HG02678 (cell line): ENCODE data around the gene ANKRD52.
"Not testable (repeated sequence)": the region's sequence is repeated elsewhere in the genome, so short reads cannot be mapped to it uniquely, and the experiment has no call there.

ENCODE experiments used
- ATAC-seq: cut with Tn5 transposase; IDR thresholded peaks from one replicate; pipeline ENCODE4 v1.9.1; 2021; ENCODE audit warnings: mild to moderate bottlenecking, moderate library complexity; ENCODE audit not compliant: unreplicated experiment

ANKRD52 gene

DNA sequence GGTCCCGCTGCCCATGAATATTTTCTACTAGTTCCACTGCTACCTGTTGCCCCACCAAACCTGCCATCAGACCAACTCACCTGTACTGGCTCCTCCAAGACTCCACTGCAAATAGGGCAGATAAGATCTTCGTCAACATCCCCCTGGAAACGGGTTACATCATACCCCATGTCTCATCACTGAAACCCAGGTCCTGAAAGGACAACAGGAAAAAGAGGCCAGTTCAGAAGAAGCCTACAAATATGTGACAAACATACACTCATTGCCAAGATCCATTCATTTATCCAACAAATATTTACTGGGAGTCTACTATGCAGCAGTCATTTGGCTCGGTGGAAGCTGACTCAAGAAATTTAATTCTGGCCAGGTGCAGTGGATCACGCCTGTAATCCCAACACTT, 44.3 kb downstream of the ANKRD52 start:
- no peak for ATAC-seq

DNA sequence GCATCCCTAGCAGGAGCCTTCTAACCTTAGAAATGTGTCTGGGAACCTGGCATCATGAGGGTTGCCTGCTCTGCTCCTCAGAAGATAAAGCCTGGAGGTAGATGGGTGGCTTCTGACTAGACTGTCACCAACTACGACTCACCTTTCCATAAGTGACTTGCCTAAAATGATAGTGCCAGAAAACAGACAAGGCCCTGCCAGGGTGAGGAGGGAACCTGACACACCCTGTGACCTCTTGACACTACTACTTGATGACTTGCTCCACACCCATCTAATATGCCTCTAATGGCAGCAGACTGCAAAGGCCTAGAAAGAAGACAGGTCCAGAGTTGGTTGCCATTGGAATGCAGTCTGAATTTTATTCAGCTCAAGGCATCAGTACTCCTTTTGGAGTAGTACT, 45.8 kb downstream of the ANKRD52 start:
- no peak for ATAC-seq

DNA sequence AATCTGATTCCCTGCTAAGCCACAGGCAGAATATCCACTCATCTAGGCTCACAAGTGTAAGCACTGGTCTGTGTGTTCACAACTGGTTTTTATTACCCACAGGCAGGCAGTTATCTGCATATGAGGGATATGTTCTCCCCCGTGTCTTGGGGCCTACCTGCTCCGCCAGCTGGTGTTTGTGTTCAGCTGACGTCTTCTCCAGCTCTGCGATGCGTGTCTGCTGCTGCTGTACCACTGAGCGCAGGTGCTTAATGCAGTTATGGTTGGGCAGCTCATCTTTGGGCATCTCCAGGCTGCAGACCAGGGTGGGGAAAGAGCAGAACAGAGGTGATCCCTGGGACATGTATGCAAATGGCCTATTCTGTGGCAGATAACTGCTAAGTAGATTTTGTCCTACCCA, 50.2 kb downstream of the ANKRD52 start:
- ATAC-seq = no peak

DNA sequence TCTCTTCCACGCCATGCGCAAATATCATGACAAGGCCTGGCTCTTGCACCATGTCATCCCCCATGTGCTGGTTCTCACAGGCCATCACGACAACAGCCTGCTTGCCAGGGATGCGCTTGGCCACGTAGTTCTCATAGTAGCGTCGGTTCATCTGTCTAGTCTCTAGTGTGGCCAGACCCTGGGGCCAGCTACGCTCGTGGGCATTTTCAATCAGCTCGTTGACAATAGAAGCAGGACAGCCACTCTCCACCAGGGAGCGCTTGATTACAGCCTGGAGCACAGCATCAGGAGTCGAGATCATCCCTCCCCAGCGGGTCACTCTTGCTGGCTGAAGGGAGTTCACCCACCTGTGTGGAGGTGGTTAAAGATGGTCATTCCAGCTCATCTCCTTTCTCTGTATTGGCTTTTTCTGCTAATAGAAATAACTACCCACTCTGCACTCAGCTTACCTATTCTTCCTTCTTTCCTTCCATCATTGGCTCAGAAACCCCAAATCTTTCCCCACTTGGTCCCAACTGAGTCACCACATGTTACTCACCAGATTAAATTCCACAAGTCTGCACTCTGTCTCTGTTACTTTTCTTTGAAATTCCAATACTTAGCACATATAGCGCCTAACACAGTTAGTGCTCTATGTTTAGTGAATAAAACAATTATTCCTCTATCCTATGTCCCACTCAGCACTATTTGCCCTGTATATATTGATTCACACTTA, 51.6 kb downstream of the ANKRD52 start:
- no peak for ATAC-seq

DNA sequence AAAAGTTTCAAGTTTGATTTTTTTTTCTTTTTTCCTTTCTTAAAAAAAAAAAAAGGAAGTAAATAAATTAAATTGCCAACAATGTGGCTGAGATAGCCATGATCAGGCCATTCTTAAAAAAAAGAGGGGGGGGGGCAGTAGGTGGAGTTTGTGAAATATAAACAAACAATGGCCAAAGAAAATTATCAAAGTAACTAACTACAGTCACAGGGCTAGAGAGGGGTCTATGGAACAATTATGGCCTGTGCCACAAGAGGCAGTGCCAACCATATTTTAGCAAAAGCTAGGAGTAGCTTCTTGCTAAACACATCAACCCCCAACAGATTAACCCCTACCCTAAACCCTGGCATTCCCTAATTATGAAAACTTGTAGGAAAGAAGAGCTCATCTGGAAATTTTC, 52.7 kb downstream of the ANKRD52 start:
- ATAC-seq = no peak

DNA sequence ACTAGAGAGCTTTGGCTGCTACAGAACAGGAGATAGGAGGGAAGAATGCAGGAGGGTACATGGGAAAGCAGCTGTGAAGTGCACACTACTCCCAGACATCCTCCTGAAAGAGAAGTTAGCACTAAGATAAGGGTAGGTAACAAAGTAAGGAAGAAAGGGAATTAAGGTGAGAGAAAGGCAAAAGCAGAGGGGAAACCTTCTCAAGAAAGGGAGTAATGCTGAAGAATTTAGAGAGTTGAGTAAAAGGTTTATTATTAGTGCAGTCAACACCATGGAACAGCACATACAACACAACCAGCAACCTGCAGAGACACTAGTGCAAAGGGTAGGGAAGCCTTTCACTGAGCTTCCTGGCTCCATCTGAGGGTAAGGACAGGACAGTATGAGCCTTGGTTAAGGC, 53.9 kb downstream of the ANKRD52 start:
- ATAC-seq = no peak

DNA sequence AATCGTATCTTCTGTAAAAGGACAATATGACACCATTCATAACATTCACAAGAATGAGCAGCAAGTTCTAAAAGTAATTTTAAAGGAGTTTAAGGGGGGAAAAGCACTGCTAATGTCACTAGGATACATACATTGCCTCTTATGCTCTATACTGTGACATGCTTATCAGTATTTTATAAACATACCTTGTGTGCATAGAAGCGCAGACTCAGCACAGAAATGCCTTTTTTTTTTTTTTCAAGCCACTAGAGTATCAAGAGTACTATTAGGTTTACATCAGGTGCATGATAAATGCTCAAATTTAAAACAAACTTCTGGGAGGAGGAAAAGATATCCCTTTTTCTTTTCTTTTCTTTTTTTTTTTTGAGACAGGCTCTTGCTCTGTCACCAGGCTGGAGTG, 55.3 kb downstream of the ANKRD52 start:
- ATAC-seq = no peak

DNA sequence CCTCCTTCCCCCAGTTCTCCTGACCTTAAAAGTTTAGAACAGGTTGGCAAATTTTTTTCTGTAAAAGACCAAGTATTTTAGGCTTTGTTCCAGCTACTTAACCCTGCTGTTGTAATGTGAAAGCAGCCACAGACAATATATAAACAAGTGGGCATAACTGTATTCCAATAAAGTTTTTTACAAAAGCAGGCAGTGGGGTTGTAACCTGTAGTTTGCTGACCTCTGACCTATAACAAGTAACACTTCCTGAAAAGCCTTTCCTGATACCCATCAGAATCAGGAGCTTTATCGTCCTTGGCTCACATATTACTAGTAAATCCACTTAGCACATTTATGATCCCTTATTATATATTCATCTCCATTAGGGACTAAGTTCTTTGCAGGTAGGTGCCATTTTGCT, 55.8 kb downstream of the ANKRD52 start:
- ATAC-seq = no peak

DNA sequence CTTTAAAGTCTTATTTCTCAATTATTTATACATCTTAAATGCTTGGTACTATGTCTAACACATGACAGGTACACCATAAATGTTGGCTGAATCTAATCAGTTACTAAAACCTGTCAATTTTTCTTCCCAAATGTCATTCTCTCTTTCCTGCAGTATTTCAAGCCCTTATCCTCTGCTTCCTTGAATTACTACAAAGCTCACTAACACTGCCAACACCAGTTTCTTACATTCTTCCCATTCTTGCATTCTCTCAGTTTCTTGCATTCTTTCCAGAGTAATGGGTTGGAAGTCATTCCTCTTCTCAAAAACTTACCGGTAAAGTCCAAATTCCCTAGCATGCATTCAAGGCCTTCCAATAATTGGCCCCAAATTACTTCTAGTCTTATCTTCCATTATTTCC, 59.3 kb downstream of the ANKRD52 start:
- ATAC-seq = no peak

DNA sequence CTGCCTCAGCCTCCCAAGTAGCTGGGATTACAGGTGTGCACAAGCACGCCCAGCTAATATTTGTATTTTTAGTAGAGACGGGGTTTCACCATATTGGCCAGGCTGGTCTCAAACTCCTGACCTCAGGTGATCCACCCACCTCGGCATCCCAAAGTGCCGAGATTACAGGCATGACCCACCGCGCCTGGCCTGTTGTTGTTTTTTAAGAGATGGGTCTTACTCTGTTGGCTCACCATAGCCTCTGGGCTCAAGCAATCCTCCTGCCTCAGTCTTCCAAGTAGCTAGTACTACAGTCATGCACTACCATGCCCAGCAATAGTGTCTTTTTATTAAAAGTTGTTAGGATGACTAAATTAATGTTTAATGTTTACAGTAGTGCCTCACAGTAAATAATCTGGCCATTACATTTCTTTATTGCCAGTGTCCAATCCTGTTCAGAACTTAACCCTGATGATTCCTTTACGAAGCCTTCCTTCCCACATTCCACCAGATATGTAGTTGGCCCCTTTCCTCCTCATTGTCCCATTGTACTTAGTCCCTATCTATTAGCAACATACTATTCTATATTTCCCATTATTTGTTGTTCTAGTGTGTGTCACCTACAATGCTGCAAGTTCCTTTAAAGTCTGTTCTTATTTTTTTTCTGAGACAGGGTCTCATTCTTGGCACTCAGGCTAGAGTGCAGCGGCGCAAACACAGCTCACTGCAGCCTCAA, 60.1 kb downstream of the ANKRD52 start:
- ATAC-seq = no peak

DNA sequence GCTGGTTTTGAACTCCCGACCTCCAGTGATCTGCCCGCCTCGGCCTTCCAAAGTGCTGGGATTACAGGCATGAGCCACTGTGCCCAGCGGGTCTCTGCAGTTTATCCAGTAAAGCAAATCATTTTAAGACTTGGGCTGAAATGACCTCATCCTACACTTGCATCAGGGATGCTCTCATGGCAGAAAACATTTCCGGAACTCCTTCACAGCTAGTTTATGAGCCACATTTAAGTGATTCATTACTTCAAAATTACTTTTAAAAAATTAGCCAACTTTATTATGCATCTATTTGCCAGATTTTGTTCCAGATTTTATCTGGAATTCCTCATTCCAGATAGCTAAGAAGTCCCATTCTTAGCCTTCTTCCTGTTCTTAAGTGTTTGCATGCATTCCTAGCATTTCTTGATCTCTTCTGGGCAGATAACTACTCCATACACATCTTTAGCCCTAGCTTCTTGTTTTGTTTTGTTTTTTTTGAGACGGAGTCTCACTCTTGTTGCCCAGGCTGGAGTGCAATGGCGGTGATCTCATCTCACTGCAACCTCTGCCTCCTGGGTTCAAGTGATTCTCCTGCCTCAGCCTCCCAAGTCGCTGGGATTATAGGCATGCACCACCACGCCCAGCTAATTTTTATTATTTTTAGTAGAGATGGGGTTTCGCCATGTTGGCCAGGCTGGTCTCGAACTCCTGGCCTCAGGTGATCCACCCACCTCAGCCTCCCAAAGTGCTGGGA, 61.2 kb downstream of the ANKRD52 start:
- ATAC-seq = not testable (repeated sequence)

DNA sequence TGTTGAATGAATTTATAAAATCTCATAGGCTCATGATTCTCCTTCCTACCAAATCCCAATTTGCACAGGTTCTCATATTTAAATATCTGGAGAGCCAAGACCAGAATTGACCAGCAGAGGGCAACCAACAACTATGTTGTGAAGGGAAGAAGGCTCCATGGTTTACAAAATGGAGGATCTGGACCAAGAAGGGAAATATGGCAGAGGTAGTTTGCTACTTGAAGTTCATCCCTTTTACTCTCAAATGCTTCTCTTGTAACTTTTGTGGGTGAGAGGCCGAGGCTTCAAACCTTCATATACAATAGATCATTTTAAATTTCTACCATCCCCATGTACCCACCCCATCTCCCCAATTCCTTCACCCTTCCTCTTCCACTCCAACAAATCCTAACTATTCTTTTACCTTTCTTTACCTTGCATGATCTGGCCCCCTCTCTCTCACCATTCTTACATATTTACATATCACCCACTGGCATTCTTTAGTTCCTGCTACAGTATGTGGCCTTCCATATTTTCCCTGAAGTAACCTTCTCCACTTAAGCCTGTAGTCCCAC, 65.1 kb downstream of the ANKRD52 start:
- peak; percentile 30 for ATAC-seq

DNA sequence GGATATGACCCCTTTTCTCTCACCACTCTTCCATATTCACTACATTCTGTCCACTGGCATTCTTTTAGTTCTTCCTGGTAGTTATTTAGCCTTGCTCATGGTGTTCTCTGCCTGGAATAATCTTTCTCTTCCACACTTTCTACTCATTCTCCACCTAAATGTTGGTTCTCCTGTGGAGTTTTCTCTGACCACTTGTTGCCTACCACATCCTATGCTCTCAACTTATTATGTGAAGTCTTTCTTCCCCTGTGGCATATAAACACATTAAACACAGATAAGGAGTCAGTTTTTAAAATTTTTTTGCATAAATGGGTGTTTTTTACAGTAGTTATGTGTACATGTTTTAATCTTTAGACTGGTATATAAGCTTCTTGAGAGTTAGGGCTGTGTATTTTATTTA, 65.6 kb downstream of the ANKRD52 start:
- no peak for ATAC-seq

DNA sequence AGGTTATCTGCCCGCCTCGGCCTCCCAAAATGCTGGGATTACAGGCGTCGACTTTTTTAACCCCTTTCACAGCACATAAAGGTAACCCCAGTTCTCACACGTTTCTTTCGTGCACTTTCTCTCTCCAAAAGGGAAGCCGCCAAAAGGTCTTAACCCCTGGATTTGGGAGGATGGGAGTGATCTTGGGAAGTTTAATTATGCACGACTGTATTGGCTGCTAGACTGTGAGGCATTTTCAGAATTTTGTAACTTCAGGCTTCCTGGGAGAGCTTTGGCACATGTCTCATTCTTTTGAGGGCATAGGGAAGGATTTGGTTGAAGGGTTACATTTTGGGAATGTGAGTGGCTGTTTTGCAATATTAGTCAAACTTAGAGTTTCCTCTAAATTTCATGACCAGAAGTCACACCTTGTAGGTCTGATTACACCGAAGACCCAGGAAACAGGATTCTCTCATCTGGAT, 67.5 kb downstream of the ANKRD52 start:
- ATAC-seq = no peak

DNA sequence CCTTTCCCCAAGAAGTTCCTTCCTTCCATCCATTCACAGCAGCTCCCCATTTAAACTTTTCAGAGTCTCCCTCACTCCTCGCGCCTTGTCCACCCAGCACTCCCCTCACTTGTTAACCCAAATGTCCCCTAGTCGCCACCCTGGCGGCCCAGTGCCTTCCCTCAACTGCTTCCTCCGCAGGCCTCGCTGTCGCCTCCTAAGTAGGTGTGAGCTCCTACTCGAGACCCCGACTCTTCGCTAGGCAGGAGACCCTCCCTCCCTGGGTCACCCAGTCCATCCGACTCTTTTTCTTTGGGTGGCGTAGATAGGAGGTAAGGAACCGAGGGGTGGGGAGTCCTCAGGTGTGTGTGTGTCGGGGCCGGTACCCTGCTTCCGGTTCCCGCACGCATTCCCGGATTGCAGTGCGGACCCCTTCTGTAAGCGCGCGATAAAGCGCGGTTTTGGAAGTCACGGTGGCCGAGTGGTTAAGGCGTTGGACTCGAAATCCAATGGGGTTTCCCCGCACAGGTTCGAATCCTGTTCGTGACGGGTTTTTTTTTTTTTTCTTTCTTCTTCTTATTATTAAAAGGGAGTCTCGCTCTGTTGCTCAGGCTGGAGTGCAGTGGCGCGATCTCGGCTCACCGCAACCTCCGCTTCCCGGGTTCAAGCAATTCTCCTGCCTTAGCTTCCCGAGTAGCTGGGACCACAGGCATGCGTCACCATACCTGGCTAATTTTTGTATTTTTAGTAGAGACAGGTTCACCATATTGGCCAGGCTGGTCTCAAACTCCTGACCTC, 68.1 kb downstream of the ANKRD52 start:
- peak; percentile 30 for ATAC-seq

DNA sequence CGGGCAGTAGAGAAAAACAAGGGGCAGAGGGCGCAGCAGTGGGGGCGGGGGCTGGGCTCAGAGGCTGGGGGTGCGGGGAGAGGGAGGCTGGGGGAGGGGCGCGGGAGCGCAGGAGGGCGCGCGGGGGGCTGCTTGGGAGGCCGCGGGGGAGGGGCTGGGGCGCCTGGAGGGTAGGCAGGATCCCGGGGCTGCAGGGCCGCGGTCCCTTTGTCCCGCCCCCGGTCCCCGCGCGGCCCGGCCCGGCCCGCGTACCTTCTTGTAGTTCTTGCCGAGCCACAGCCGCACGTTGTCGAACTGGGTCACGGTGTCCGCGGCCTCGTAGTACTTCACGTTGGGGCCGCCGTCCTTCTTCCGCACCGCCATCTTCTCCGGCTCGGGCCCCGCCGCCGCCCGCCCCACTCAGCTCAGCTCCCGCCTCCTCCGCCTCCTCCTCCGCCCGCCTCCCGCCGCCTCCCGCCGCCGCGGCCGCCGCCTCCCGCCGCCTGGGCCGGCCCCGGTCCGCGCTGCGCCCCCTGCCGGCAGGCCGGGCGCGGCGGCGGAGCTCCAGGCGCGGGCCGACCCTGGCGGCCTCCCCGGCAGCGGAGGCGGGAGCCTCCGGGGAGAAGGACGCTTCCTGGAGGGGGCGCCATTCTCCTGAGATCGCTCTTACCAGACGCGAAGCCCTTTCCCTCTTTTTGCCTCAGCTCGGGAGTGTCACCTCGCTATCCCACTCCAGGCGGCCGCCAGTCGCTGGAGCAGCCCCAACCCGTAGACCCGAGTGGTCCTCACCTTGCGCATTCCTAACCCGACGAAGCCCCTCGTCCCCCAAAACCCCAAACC, 68.9 kb downstream of the ANKRD52 start, which contains the start of gene SMARCC2:
Gene SMARCC2, minus strand, starts transcription at position 385 of the 819 bp plus-strand sequence. Its CDS starts 22 bp downstream, at position 363.
- peak; percentile 79 for ATAC-seq

DNA sequence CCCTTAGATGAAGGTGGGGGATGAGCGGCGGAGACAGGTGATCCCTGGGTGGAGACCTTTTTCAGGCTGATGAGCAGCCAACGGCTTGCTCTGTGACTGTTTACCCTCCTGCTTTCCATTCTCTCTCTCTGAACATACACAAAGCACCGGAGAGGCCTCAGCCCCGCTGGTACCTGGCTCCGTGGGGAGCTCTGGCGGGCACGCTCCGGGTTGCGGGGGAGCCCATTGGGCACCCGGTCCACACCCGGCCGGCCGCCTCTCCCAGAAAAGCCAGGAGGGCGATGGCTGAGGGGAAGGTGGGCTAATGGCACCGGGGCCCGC, 69.4 kb downstream of the ANKRD52 start:
- peak; percentile 1 for ATAC-seq

DNA sequence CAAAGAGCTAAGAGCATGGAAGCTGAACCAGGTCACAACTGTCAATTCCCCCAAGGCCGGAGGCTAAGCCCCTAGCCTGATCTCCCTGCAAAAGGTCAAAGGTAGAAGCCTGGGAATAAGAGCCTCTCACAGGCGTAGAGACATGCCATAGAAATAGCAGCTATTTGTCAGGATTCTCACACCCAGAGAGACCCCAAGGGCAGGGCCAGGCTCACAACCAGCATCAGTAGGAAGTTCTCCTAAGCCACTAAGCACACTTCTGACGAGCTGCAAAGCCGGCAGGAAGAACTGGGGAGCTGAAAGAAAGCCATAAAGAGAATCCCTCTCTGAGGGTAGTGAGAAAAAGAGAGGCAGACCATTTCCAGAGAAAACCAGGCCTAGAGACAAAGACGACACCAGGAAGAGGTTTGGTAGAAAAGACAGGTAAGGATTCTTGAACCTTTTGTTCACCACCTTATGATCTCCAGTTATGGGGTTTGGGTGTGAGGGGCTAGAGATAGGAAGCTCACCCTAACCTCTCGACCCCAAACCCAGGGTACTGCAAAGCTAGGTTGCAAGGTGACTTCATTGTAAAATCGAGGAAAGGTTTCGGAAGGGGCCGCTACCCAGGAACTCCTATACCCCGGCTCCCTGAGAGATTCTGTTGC, 69.9 kb downstream of the ANKRD52 start:
- no peak for ATAC-seq
